Transverse colon (tissue), 4 donors: ENCODE measurements around the gene HHIPL2. TPM values are rescaled to one million over a fixed set of nuclear protein-coding genes. Genes with fewer than 3 reads are reported as not detected.

Source experiments
- DNase-seq: peaks from one replicate; pipeline ENCODE4 v3.0.0-alpha.2; 2019
- H3K27ac ChIP-seq, 4 donors: fragments of 200-600 bp; sonication (generic); 2 replicates each; pipeline ENCODE4 v1.5.1; 2016 to 2018; ENCODE audit warnings: inconsistent platforms in 4 of 4
- H3K27me3 ChIP-seq: fragments of 200-600 bp; sonication (generic); 2 replicates; pipeline ENCODE4 v1.5.1; 2017; ENCODE audit warnings: inconsistent platforms
- H3K36me3 ChIP-seq, 4 donors: fragments of 200-600 bp; sonication (generic); 2 replicates each; pipeline ENCODE4 v1.5.1; 2017 to 2019; ENCODE audit warnings: inconsistent platforms in 4 of 4
- H3K4me1 ChIP-seq, 4 donors: fragments of 200-600 bp; sonication (generic); 2 replicates each; pipeline ENCODE4 v1.5.1; 2017 to 2020; ENCODE audit warnings: inconsistent platforms in 4 of 4
- H3K4me3 ChIP-seq, 4 donors: fragments of 200-600 bp; sonication (generic); 1 replicate in 1 of 4; 2 replicates in 3 of 4; pipeline versions ENCODE4 v1.5.1 to v1.6.1; 2017 to 2019; ENCODE audit warnings: inconsistent platforms in 4 of 4
- H3K9me3 ChIP-seq, 2 donors: fragments of 200-600 bp; sonication (generic); 2 replicates each; pipeline ENCODE4 v1.5.1; 2017 to 2019; ENCODE audit warnings: inconsistent platforms in 2 of 2
- EP300 ChIP-seq: sonication (generic); formaldehyde crosslinking; IDR thresholded peaks from one replicate; pipeline ENCODE4 v1.6.1; 2017; ENCODE audit warnings: antibody characterized with exemption, low read depth
- POLR2A ChIP-seq: fragments of 450-650 bp; IDR thresholded peaks from one replicate; pipeline ENCODE4 v1.6.1; 2016; ENCODE audit warnings: antibody characterized with exemption, mild to moderate bottlenecking, moderate library complexity
- POLR2AphosphoS5 ChIP-seq, 3 donors: sonication (generic); formaldehyde crosslinking; IDR thresholded peaks; one replicate each; pipeline ENCODE4 v1.6.1; 2016; ENCODE audit warnings: antibody characterized with exemption in 3 of 3
- WGBS, 2 donors: methylation state at CpG; one replicate each; pipeline ENCODE4 v1.1.5; 2018; ENCODE audit warnings: low coverage in 1 of 2; 5-methylcytosine and 5-hydroxymethylcytosine counted together
- in situ Hi-C, 4 donors: fragments of 200-750 bp; cut with MboI; loops; one replicate each; pipeline versions ENCODE4 v1.15.0 to v1.15.1; 2017; ENCODE audit warnings: low sequenced_read_pairs in 3 of 4, low pct_ligation_motif_present in 1 of 4, low pct_unique_long_range_greater_than_20kb in 1 of 4
- intact Hi-C: fragments of 100-400 bp; cut with DNase I; formaldehyde crosslinking; loops from one replicate; pipeline ENCODE4 v1.15.1; 2023; ENCODE audit warnings: low total_unique reads
- total RNA-seq, 4 donors: library from RNA; depleted of rRNA; stranded (reverse); fragments of >200 nt; gene quantifications; one replicate each; pipeline ENCODE4 v1.1.0, GENCODE V29; 2016
- TF ChIP-seq, protein P1 (sequence below), 5 experiments: fragments of 200-600 bp in 3 of 5; fragments of 450-650 bp in 2 of 5; sonication (generic) in 3 of 5; IDR thresholded peaks; 1 replicate in 2 of 5; 2 replicates in 3 of 5; pipeline ENCODE4 v1.5.1; 2016 to 2017; ENCODE audit warnings: antibody characterized with exemption in 5 of 5, inconsistent platforms in 3 of 5, mild to moderate bottlenecking in 2 of 5, moderate library complexity in 1 of 5

The HHIPL2 gene
- total RNA-seq, 4 donors from 2014 or later, result 0.32 to 0.41 TPM; not detected in 2

DNA sequence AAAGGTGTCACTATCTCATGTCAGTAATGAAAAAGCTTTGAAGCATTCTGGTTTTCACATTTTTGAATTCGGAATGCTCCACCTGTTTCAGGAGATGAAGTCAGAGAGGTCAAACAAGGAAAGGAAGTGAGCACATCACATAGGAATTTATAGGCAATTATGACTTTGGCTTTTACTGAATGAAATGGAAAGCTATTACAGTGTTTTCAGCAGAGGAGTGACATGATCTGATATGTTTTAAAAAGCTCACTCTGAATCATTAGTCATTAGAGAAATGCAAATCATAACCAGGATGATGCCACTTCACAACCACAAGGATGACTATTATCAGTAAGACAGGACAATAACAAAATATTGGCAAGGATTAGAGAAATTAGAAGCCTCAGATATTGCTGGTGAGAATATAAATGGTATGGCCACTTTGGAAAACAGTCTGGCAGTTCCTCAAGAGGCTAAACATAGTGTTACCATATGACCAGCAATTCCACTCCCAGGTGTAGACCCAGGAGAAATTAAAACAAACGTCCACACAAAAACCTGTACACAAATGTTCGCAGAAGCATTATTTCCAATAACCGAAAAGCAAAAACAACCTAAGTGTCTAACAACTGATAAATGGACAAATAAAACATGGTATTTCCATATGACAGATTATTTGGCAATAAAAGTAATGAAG, 34.3 kb upstream of the HHIPL2 start:
- H3K4me3 ChIP-seq, result no peak overlapping the region
- H3K27me3 ChIP-seq, result no peaks in the 10 kb centered on the region
- no peaks in the 10 kb centered on the region for H3K9me3 ChIP-seq
- WGBS, 2 donors, result 79 to 85% methylated on average over 4 of the region's 4 CpGs
- H3K4me1 ChIP-seq, result peaks cover 0 to 4% (median 0%) of the 10 kb centered on the region in 4 donors
- peaks cover 0 to 14% (median 5%) of the 10 kb centered on the region in 4 donors for H3K36me3 ChIP-seq
- no peak overlapping the region for H3K27ac ChIP-seq
- TF ChIP-seq POLR2A (no peak), POLR2AphosphoS5 (IDR thresholded peaks at IDR 0.05) (no peak), EP300 (no peak)
- TF ChIP-seq, protein P1, sequence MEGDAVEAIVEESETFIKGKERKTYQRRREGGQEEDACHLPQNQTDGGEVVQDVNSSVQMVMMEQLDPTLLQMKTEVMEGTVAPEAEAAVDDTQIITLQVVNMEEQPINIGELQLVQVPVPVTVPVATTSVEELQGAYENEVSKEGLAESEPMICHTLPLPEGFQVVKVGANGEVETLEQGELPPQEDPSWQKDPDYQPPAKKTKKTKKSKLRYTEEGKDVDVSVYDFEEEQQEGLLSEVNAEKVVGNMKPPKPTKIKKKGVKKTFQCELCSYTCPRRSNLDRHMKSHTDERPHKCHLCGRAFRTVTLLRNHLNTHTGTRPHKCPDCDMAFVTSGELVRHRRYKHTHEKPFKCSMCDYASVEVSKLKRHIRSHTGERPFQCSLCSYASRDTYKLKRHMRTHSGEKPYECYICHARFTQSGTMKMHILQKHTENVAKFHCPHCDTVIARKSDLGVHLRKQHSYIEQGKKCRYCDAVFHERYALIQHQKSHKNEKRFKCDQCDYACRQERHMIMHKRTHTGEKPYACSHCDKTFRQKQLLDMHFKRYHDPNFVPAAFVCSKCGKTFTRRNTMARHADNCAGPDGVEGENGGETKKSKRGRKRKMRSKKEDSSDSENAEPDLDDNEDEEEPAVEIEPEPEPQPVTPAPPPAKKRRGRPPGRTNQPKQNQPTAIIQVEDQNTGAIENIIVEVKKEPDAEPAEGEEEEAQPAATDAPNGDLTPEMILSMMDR (IDR thresholded peaks at IDR 0.05), result no peak
- intact Hi-C loops (no loop called here), in situ Hi-C loops (no loop called here)
- no peak for DNase-seq

DNA sequence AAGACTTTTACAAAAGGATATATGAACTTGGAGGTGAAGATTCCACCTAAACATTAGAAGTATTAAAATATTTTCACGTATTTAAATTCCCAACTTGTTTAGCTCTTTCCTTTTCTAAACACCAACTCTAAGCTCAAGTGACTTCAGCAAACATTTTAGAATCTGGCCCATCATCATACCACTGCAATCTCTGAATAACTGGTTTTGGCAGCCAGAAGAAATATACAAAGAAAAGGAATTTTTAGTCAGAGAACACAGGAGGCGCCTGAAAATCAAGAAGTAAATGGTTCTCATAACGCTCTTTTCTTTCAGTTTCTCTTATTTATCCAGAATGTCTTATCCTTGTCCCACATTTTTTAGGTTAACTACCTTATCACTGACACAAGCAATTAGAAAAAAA, 31.4 kb upstream of the HHIPL2 start:
- Histone ChIP-seq H3K4me1 (peaks cover 0 to 4% (median 0%) of the 10 kb centered on the region in 4 donors), H3K27ac (no peak overlapping the region), H3K36me3 (peaks cover 0 to 14% (median 5%) of the 10 kb centered on the region in 4 donors), H3K27me3 (no peaks in the 10 kb centered on the region), H3K9me3 (no peaks in the 10 kb centered on the region), H3K4me3 (no peak overlapping the region)
- intact Hi-C loops, result no loop called here
- TF ChIP-seq POLR2AphosphoS5 (IDR thresholded peaks at IDR 0.05) (no peak), POLR2A (no peak), EP300 (no peak)
- TF ChIP-seq, protein P1 (IDR thresholded peaks at IDR 0.05), result no peak
- in situ Hi-C loops, result no loop called here
- DNase-seq, result no peak
- 88 to 100% methylated on average over 3 of the region's 3 CpGs for WGBS, 2 donors

DNA sequence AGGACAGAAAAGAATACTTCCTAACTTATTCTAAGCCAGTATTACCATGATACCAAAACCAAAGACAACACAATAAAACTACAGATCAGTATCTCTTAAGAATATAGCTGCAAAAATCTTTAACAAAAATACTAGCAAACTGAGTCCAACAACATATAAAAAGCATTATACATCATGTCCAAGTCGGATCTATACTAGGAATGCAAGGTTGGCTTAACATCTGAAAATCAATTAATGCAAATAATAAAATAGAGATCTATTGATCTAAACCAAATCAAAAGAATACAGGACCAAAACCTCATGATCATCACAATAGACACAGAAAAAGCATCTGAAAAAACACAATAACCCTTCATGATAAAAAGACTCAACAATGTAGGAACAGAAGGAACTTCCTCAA, 22.9 kb upstream of the HHIPL2 start:
- Histone ChIP-seq H3K4me1 (no peaks in the 10 kb centered on the region), H3K27me3 (no peaks in the 10 kb centered on the region), H3K4me3 (no peak overlapping the region), H3K9me3 (no peaks in the 10 kb centered on the region), H3K27ac (no peak overlapping the region), H3K36me3 (peaks cover 0 to 28% (median 5%) of the 10 kb centered on the region in 4 donors)
- intact Hi-C loops (no loop called here), in situ Hi-C loops (no loop called here)
- no peak for DNase-seq
- TF ChIP-seq, protein P1 (IDR thresholded peaks at IDR 0.05), result no peak
- no peak for TF ChIP-seq EP300
- TF ChIP-seq POLR2AphosphoS5 (IDR thresholded peaks at IDR 0.05), result no peak
- no peak for TF ChIP-seq POLR2A
- WGBS, 2 donors, result 91 to 100% methylated on average over 1 of the region's 1 CpG

DNA sequence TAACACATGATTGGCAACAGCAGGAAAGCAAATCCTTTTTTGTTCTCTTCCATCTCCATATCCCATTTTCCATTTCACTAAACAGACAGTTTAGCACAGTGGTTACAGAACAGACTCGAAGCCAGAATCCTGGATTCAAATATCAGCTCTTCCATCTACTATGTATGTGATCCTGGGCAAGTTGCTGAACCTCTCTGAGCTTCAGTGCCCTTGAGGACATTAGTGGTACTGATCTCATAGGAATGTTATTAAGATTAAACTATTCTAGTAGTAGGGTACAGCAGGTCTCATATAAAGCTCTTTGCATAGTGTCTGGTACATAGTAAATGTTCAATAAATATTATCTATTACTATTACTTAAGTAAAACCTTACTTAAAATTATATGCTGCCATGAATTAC, 13.8 kb upstream of the HHIPL2 start:
- no peaks in the 10 kb centered on the region for H3K4me1 ChIP-seq
- no peaks in the 10 kb centered on the region for H3K27me3 ChIP-seq
- WGBS, 2 donors, result 93 to 100% methylated on average over 1 of the region's 1 CpG
- DNase-seq, result no peak
- peaks cover 0 to 20% (median 1%) of the 10 kb centered on the region in 4 donors for H3K36me3 ChIP-seq
- intact Hi-C loops, result no loop called here
- in situ Hi-C loops, result no loop called here
- H3K9me3 ChIP-seq, result no peaks in the 10 kb centered on the region
- H3K27ac ChIP-seq, result no peak overlapping the region
- no peak overlapping the region for H3K4me3 ChIP-seq
- TF ChIP-seq POLR2AphosphoS5 (IDR thresholded peaks at IDR 0.05) (no peak), POLR2A (no peak), EP300 (no peak)
- TF ChIP-seq, protein P1 (IDR thresholded peaks at IDR 0.05), result no peak
